NCI-H460 (cell line): ENCODE results near the gene CD74. TPM values are rescaled to one million over a fixed set of nuclear protein-coding genes. Genes with fewer than 3 reads are reported as not detected.
A peak's percentile ranks its signal among the peaks of the same experiment; 100 is the strongest.
"Not testable (repeated sequence)": the region's sequence is repeated elsewhere in the genome, so short reads cannot be mapped to it uniquely, and the experiment has no call there.

Experiments
- DNase-seq: peaks from one replicate; pipeline ENCODE4 v3.0.0-alpha.2; 2016; ENCODE audit warnings: low read depth; ENCODE audit errors: extremely low read depth
- total RNA-seq: library from RNA; depleted of rRNA; stranded (reverse); fragments of >200 nt; shearing (Covaris generic); gene quantifications from 2 replicates; pipeline ENCODE4 v1.2.3, GENCODE V29; 2014

CD74 gene
- total RNA-seq, 1 experiment from 2014 or later, result not detected

DNA sequence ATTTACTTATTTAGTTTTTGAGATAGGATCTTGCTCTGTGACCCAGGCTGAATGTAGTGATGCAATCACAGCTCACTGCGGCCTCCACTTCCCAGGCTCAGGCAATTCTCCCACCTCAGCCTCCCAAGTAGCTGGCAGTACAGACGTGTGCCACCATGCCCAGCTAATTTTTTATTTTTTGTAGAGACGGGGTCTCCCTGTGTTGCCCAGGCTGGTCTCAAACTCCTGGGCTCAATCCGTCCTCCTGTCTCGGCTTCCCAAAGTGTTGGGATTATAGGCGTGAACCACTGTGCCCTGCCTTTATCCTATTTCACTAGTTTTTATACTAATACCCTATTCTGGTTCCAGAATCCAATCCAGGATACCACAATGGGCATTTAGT lies 30.0 kb upstream of the CD74 start:
- no peak for DNase-seq

DNA sequence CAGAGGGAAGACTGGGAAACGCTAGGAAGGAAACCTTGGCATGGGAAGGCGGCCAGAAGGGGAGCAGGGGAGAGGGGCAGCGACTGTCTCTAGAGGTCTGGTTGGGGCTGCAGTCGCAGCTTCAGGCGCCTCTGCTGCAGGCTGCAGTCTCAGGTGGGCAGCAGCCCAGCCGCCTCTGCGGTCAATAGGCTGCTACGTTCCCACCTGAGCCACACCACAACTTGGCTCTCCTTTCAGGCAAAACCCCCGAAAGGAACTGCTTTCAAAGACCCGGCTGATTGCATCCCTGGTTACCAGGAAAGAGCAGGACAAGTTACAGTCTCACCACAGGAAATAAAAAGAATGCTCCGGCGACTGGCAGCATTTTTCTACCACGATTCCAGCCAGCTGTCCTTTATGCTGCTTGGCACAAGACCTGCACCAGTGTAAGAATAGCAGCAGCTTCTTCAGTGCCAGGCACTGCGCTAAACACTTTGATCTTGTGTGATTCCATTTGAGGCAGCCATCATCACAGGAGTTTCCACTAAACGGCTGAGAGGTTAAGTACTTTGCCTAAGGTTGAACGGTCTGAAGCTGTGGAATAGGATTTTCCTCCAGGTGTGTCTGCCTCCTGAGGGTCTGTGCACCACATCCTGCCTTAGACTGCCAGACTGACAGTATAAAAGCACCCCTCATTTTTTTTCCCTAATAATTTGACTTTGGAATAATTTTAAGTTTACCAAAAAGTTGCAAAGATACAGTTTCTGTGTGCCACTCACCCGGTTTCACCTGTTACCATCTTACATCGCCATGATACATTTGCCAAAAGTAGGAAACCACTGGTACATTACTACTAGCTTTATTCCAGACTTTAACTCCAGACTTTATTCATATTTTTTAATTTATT lies 29.3 kb upstream of the CD74 start:
- no peak for DNase-seq

DNA sequence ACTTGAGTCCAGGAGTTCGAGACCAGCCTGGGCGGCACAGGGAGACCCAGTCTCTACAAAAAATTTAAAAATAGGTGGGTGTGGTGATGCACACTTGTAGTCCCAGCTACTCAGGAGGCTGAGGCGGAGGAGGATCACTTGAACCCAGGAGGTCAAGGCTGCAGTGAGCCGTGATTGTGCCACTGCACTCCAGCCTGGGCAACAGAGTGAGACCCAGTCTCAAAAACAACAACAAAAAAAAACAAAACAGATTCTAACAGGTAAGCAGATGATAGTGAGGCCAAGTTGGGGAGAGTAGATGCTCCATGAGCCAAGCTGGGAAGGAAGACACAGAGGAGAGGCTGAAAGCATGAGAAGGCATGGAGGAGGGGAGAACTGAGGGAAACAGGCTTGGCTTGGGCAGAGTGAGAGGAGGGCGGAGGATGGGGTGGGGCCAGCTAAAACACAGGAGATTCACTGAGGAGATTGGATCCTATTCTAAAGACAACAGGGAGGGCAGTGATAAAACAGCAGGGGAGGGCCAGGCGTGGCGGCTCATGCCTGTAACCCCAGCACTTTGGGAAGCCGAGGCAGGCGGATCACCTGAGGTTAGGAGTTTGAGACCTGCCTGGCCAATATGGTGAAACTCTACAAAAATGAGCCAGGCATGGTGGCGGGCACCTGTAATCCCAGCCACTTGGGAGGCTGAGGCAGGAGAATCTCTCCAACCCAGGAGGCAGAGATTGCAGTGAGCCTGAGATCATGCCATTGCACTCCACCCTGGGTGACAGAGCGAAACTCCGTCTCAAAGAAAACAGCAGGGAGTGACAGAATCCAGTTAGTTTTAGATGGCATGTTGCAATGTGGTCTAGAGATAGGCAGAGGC lies 28.5 kb upstream of the CD74 start:
- no peak for DNase-seq

DNA sequence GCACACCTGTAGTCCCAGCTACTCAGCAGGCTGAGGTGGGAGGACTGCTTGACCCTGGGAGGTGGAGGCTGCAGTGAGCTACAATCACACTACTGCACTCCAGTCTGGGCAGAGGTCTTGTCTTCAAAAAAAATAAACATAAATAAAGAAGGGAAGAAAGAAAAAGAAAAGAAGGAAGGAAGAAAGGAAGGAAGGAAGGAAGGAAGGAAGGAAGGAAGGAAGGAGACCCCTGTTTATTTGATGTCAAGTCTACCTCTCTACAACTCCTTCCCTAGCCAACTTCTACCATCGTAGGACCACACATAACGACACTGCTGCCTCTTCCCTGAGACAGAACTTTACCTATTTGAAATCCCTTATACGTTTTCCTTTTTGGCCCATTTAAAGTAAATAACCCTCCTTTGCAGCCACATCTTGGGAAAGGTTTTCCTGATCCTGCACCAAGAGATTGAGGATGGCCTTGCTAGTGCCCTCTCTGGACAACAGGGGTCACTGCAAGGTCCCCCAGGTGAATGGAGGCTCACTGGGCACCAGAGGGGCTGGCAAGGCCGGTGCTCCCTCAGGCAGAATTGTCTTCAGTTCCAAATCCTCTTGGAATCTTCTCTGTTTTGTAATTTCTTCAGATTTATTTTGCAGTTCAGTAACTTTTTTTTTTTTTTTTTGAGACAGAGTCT lies 26.3 kb upstream of the CD74 start:
- peak; percentile 39 for DNase-seq

DNA sequence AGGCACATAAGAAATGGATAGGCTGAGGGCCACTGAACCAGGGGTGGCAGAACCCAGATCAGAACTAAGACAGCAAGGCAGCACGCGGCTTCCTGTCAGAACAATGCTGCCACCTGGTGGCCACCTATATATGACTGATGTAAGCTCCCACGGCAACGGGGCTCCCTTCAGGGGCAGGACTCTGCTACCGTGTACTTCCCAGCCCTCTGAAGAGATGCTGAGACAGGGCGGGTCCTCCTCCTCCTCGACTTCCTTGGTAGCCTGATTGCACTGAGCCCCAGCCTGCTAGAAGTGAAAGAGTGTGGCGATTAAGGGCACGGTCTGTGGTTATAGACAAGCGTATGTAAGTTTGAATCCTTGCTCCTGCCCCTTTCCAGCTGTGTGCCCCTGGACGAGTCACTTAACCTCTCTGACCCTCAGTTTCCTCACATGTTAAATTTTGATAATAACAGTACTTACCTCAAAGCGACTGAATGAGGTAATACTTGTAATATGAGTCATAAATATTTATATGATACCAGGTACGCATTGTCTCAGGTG lies 23.5 kb upstream of the CD74 start:
- DNase-seq, result peak; percentile 84

DNA sequence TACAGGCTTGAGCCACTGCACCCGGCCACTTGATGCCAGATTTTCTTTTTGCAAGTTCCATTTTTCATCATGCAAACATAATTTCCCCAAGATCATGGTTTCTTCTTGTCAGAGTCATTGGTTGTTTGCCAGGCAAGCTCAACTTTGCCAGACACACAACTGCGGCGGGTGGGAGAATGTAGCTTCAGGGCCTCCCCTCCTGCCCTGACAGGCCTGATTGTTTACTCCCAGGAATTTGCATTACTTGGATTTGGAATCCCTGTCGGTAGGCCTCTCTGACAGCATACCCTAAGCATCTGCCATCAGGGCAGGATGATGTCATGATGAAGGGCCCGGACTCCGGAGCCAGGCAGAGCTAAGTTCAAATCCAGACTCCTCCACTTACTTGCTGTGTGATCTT lies 21.8 kb upstream of the CD74 start:
- DNase-seq, result no peak

DNA sequence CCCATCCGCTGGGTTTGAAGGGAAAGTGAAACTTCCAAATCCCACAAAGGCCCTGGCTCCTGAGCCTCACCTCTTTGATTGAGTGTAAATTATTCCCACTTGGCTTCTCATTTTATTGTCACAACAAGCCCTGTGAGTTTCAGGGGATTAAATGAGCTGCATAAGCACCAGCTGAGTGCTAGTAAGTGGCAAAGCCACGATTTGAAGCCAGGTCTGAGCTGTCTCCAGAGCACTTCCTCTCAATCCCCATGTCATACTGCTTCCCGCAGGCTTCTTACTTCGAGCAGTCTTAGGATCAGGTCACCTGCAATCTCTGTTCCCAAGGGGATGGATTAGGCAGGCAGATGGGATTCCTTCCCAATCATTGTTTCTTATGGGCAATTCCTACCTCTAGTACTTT lies 18.9 kb upstream of the CD74 start:
- no peak for DNase-seq

DNA sequence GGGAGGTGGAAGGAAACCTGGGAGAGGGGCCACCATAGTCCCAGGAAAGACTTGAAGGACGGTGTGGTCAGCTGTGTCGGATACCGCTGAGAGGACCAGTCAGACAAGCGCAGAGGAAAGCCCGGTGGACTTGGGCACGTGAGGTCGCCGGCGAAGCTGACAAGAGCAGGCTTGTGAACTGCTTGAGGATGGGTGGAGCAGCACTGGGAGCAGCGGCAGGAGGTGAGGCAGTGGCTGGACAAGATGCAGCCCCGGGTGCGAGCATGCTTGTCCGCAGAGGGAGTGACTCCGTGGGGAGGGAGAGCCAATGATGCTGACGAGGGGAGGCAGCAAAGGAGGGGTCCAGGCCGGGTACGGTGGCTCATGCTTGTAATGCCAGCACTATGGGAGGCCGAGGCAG lies 18.3 kb upstream of the CD74 start:
- no peak for DNase-seq

DNA sequence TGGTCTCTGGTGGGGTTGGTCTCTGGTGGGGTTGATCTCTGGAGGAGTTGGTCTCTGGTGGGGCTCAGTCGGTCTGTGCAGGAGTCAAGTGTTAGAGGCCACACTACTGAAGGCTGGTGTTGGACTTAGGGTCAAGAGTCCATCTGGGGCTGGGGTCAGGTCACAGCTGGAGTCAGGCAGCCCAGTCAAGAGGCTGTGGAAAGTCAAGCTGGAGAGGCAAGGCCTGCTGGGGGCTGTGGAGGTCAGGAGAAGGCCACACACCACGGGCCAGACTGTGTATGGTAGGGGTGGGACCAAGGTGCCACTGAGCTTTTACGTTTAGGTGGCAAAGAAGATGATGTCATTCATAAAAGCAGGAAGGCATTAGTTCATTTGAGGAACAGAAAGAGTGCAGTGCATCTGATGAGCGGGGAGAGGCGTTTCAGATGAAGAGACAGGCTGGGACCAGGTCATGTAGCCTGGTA lies 16.7 kb upstream of the CD74 start:
- no peak for DNase-seq

DNA sequence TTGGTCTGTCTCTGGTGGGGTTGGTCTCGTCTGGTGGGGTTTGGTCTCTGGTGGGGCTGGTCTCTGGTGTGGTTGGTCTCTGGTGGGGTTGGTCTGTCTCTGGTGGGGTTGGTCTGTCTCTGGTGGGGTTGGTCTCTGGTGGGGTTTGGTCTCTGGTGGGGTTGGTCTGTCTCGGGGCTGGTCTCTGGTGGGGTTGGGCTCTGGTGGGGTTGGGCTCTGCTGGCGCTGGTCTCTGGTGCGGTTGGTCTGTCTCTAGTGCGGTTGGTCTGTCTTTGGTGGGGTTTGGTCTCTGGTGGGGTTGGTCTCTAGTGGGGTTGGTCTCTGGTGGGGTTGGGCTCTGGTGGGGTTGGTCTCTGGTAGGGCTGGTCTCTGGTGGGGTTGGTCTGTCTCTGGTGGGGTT lies 16.3 kb upstream of the CD74 start:
- no peak for DNase-seq

DNA sequence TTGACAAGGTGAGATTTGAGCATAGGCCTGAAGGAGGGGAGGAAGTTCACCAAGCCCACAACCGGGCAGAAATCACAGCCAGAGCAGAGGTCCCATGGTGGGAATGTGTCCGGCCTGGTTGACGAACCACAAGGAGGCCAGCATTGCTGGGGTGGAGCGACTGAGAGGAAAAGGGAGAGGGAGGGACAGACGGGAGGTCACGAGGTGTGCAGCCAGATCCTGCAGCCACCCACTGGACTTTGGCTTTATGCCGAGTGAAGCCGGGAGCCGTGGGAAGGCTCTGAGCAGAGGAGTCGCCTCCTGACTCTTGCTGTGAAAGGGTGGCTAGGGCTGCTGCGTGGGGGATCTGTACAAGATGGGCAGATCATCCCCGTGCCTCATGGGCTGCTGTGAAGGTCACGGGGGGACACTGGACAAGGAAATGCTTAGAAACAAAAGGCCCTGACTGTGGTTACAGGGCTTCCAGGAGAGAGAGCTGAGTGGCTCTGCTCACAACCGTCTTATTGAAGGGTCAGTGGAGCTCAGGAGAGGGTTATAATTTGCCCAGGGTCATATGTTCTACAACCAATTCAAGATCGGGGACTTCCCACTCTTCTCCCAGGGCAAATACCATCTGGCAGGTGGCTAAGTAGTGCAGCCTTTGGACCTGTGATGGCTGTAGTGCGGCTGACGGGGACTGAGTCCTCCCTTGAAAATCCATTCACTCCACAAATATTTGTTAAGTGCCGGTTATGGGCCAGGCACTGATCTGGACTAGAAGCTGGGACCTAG lies 15.6 kb upstream of the CD74 start:
- DNase-seq, result no peak

DNA sequence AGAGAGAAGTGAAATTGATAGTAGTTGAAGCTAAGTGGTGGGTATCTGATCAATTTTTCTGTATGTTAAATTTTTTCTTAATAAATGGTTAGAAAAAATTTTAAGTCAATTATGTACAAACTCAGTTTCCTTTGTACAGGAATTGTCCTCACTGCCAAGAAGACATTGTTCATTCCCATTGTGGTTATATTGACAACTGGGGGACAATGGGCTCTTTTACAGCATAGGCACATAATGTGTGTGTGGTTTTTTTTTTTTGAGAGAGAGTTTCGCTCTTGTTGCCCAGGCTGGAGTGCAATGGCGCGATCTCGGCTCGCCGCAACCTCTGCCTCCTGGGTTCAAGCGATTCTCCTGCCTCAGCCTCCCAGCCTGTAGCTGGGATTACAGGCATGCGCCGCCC lies 13.5 kb upstream of the CD74 start:
- DNase-seq, result not testable (repeated sequence)

DNA sequence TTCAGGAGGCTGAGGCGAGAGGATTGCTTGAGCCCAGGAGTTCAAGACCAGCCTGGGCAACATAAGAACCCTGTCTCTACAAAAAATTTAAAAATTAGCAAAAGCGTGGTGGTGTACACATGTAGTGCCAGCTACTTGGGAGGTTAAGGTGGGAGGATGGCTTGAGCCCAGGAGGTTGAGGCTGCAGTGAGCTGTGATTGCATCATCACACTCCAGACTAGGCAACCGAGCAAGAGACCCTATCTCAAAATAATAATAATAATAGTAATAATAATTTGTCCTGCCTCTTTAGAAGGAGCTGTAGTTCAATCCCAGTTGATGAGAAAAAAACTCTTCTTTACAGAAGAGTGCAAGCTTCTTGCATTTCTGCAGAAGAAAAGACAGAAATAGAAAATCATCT lies 10.0 kb upstream of the CD74 start:
- no peak for DNase-seq

DNA sequence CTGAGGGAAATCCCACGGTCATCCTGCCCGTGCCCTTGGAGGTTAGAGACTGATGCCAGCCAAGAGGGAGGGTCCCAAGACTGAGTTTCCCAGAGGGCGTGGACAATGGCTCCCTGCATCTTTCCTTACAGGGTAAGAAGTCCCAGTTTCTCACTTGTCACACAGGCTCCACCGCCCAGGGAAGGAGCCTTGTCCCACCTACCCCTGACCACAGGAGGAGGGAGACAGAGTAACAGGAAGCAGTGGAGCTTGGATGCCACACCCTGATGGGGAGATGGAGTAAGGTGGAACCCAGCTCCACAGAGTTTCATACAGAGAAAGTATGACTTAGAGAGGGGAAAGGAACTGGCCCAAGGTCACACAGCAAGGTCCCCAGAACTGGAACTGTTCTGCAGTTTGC lies 9.4 kb upstream of the CD74 start:
- DNase-seq, result no peak

DNA sequence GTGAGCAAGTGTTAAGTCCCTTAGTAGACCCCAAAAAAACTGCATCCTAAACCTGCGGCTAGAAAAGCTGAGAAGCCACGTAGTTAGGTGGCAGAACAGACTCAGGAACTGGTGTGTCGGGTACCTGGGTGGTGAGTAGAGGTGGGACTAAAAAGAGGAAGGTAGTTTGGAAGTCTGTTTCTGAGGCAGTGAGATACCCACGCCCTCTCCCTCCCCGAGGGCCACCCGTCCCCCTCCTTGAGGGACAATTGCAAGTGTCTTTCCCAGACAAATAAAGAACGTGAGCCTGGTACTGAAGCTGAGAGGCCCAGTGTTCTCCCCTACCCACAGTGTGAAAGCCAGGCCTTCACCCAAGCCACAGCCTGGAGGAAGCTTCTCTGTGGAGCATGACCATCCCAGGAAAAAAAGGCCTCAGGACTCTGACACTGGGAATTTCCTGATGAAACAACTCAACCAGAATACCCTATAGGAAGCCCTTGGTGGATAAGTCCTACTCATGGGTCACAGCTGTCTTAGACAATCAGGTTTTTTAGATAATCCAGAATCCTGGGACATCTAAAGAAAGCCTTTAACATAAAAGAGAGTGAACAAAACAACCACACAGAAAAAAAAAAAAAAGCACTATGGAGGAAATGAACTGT lies 7.0 kb upstream of the CD74 start:
- no peak for DNase-seq

DNA sequence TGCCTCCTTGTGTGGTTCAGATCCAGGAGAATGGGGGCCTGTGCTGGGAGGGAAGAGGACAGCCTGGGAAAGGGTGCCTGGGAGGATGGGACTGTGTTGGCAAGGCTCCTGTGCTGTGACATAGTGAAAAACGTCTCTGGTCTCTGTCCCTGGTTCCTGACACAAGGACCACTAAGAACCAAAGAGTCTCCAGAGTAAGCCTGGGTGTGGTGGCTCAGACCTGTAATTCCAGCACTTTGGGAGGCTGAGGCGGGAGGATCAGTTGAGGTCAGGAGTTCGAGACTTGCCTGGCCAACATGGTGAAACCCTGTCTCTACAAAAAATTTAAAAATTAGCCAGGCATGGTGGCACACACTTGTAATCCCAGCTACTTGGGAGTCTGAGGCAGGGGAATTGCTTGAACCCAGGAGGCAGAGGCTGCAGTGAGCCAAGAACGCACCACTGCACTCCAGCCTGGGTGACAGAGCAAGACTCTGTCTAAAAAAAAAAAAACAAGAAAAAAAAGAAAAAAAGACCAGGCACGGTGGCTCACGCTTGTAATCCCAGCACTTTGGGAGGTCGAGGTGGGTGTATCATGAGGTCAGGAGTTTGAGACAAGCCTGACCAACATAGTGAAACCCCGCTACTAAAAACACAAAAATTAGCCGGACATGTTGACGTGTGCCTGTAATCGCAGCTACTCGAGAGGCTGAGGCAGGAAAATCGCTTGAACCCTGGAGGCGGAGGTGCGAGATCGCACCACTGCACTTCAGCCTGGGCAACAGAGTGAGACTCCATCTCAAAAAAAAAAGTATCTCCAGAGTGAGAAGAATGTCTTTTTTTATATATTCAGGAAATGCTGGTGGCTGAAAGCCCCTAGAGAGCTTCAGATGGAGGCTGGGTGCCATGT lies 1.4 kb upstream of the CD74 start:
- DNase-seq, result not testable (repeated sequence)

DNA sequence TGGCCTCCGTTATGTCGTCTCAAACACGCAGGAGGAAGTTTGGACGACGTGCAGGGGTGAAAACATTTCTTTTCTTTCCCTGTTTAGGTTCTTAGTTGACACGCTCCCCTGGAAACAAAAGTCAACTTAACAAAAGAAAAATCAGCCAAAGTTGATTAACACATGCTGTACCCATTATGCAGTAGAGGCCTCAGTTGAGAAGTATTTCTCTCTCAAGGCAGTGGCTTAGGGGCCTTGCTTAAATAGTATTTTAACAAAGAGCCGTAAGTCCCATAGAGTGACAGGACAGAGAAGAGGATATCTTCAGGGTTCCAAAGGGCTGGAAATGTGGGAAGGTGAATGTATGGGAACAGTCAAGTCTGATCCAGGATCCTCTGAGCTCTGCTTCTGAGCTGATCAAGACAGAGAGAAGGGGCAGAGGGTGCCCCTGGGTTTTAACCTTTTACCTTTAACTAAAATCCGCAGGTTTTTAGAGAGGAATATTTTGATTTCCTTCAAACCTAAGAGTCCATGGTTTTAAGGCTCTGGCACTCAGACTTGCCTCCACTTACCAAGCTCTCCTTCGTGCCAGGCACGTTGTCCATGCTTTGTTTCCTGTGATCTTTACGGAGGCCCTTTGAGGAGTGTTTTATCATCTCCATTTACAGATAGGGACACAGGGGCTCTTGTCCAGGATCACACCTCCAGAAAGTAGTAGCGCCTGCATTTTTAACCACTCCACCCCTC lies 629 bp upstream of the CD74 start:
- DNase-seq, result no peak
